HepG2 (cell line): Measurements from ENCODE around the gene PNKD. TPM values are rescaled to one million over a fixed set of nuclear protein-coding genes. Genes with fewer than 3 reads are reported as not detected.

Experiments
- BCLAF1 ChIP-seq: fragments of 450-650 bp; IDR thresholded peaks from 2 replicates; pipeline ENCODE4 v1.6.1; 2017; ENCODE audit warnings: mild to moderate bottlenecking
- CSRNP2 ChIP-seq: sonication (generic); formaldehyde crosslinking; conservative IDR thresholded peaks from 2 replicates; pipeline ENCODE4 v1.8.0; 2022; ENCODE audit warnings: low read depth, missing genetic modification reagents
- ISL2 ChIP-seq: sonication (generic); formaldehyde crosslinking; IDR thresholded peaks from 2 replicates; pipeline ENCODE4 v1.5.0; 2020; ENCODE audit warnings: missing genetic modification reagents
- MLLT10 ChIP-seq: sonication (generic); formaldehyde crosslinking; IDR thresholded peaks from 2 replicates; pipeline ENCODE4 v1.4.0; 2020; ENCODE audit warnings: missing genetic modification reagents
- SMYD3 ChIP-seq: sonication (generic); formaldehyde crosslinking; IDR thresholded peaks from 2 replicates; pipeline ENCODE4 v1.8.1; 2023; ENCODE audit warnings: mild to moderate bottlenecking, missing genetic modification reagents
- TFE3 ChIP-seq: IDR thresholded peaks from 2 replicates; pipeline ENCODE4 v1.6.1; 2016
- ZMYM2 ChIP-seq: sonication (generic); formaldehyde crosslinking; IDR thresholded peaks from 2 replicates; pipeline ENCODE4 v1.8.0; 2022; ENCODE audit warnings: mild to moderate bottlenecking, missing genetic modification reagents
- ZNF101 ChIP-seq: sonication (generic); formaldehyde crosslinking; IDR thresholded peaks from 2 replicates; pipeline ENCODE4 v1.4.0; 2020; ENCODE audit warnings: mild to moderate bottlenecking, low read depth, missing genetic modification reagents, borderline replicate concordance
- ZNF329 ChIP-seq: sonication (generic); formaldehyde crosslinking; IDR thresholded peaks from 2 replicates; pipeline ENCODE4 v1.9.0; 2021; ENCODE audit warnings: low read depth, mild to moderate bottlenecking, missing genetic modification reagents
- polyA plus RNA-seq, 8 experiments: library from polyadenylated mRNA; depleted of rRNA in 3 of 8; stranded (reverse) in 7 of 8; unstranded in 1 of 8; fragments of >200 nt; fragmentation: Illumina TruSeq in 4 of 8; extraction: Trizol in 4 of 8; gene quantifications; 2 replicates each; pipeline versions ENCODE4 v1.2.1 to v1.2.3, GENCODE V29; 2011 to 2016; ENCODE audit warnings: low read depth in 4 of 8, missing spikeins in 1 of 8, mixed read lengths in 1 of 8; ENCODE audit not compliant: insufficient read depth in 1 of 8
- total RNA-seq, 5 experiments: library from RNA; depleted of rRNA; stranded (reverse); fragments of >200 nt; fragmentation: Illumina TruSeq; extraction: Trizol; gene quantifications; 2 replicates each; pipeline ENCODE4 v1.2.3, GENCODE V29; 2016; ENCODE audit warnings: low read depth in 1 of 5
- TF ChIP-seq, protein P1 (sequence below): sonication (generic); formaldehyde crosslinking; IDR thresholded peaks from 2 replicates; pipeline ENCODE4 v1.4.0; 2020; ENCODE audit warnings: missing genetic modification reagents
- TF ChIP-seq, protein P2 (sequence below): sonication (generic); formaldehyde crosslinking; IDR thresholded peaks from 2 replicates; pipeline ENCODE4 v1.5.1; 2020; ENCODE audit warnings: mild to moderate bottlenecking, missing genetic modification reagents

Gene PNKD
- total and polyA plus RNA-seq, 2 of the 13 experiments (the other 11 are each of a cell fraction or from before 2014, with no cell fraction given) = 55.9 to 80.4 TPM

GRCh38 chr2:218269900-218270720 is at the start of gene PNKD, which contains the start of gene AAMP (continued):
- TF ChIP-seq BCLAF1 (no peak), ISL2 (CRISPR knock-in tag) (0 out of 2 replicates have a peak, but pooled peaks have one; percentile 59), MLLT10 (CRISPR knock-in tag) (no peak), CSRNP2 (CRISPR knock-in tag) (no peak), ZNF329 (CRISPR knock-in tag) (no peak), SMYD3 (peak; percentile 79; the same call in 1 of the 2 replicates), ZMYM2 (CRISPR knock-in tag) (0 out of 2 replicates have a peak, but pooled peaks have one; percentile 20), ZNF101 (CRISPR knock-in tag) (0 out of 2 replicates have a peak, but pooled peaks have one; percentile 7), TFE3 (CRISPR knock-in tag) (peak; percentile 79)
- TF ChIP-seq, protein P1, sequence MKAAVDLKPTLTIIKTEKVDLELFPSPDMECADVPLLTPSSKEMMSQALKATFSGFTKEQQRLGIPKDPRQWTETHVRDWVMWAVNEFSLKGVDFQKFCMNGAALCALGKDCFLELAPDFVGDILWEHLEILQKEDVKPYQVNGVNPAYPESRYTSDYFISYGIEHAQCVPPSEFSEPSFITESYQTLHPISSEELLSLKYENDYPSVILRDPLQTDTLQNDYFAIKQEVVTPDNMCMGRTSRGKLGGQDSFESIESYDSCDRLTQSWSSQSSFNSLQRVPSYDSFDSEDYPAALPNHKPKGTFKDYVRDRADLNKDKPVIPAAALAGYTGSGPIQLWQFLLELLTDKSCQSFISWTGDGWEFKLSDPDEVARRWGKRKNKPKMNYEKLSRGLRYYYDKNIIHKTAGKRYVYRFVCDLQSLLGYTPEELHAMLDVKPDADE (CRISPR knock-in tag) = no peak
- TF ChIP-seq, protein P2, sequence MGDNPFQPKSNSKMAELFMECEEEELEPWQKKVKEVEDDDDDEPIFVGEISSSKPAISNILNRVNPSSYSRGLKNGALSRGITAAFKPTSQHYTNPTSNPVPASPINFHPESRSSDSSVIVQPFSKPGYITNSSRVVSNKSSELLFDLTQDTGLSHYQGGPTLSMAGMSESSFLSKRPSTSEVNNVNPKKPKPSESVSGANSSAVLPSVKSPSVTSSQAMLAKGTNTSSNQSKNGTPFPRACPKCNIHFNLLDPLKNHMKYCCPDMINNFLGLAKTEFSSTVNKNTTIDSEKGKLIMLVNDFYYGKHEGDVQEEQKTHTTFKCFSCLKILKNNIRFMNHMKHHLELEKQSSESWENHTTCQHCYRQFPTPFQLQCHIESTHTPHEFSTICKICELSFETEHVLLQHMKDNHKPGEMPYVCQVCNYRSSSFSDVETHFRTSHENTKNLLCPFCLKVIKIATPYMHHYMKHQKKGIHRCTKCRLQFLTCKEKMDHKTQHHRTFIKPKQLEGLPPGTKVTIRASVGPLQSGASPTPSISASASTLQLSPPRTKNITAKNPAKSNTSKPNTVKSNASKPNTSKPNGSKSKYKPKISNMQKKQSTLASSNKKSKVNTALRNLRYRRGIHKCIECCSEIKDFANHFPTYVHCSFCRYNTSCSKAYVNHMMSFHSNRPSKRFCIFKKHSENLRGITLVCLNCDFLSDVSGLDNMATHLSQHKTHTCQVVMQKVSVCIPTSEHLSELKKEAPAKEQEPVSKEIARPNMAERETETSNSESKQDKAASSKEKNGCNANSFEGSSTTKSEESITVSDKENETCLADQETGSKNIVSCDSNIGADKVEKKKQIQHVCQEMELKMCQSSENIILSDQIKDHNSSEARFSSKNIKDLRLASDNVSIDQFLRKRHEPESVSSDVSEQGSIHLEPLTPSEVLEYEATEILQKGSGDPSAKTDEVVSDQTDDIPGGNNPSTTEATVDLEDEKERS = peak; percentile 86; the same call in 1 of the 2 replicates
